H1 (cell line): ENCODE measurements around the gene TOR4A.

Source experiments
- CTCF ChIP-seq, 3 experiments: IDR thresholded peaks; 1 replicate in 2 of 3; 2 replicates in 1 of 3; pipeline versions ENCODE4 v1.5.1 to v1.6.1; 2011; ENCODE audit warnings: low read length in 3 of 3, mild to moderate bottlenecking in 3 of 3, inconsistent platforms in 2 of 3, low read depth in 1 of 3, moderate library complexity in 1 of 3; ENCODE audit not compliant: insufficient read depth in 1 of 3; ENCODE audit errors: control extremely low read depth in 1 of 3
- EZH2 ChIP-seq: fragments of 200-600 bp; sonication (generic); IDR thresholded peaks from 2 replicates; pipeline ENCODE4 v1.7.1; 2012; ENCODE audit warnings: low read depth, mild to moderate bottlenecking, moderate library complexity, low read length, inconsistent platforms; ENCODE audit not compliant: severe bottlenecking
- PHF8 ChIP-seq: fragments of 200-600 bp; sonication (generic); conservative IDR thresholded peaks from 2 replicates; pipeline ENCODE4 v1.7.1; 2012; ENCODE audit warnings: low read depth, mild to moderate bottlenecking, inconsistent platforms, low read length, moderate library complexity
- POLR2A ChIP-seq, 2 experiments: IDR thresholded peaks; 1 replicate in 1 of 2; 2 replicates in 1 of 2; pipeline ENCODE4 v1.6.1; 2011; ENCODE audit warnings: low read depth in 2 of 2, low read length in 2 of 2, mild to moderate bottlenecking in 2 of 2; ENCODE audit errors: control extremely low read depth in 1 of 2
- POLR2AphosphoS5 ChIP-seq: IDR thresholded peaks from 2 replicates; pipeline ENCODE4 v1.6.1; 2011; ENCODE audit warnings: low read depth, low read length
- SUZ12 ChIP-seq: fragments of 200-600 bp; sonication (generic); IDR thresholded peaks from 2 replicates; pipeline ENCODE4 v1.6.1; 2012; ENCODE audit warnings: mild to moderate bottlenecking, inconsistent platforms, low read length, moderate library complexity, mixed read lengths
- TAF7 ChIP-seq: optimal IDR thresholded peaks from 2 replicates; pipeline ENCODE3; 2011; ENCODE audit warnings: low read depth, mild to moderate bottlenecking, inconsistent platforms, low read length, moderate library complexity, borderline replicate concordance
- YY1 ChIP-seq: IDR thresholded peaks from 2 replicates; pipeline ENCODE4 v1.6.1; 2011; ENCODE audit warnings: low read depth, mild to moderate bottlenecking, low read length

DNA sequence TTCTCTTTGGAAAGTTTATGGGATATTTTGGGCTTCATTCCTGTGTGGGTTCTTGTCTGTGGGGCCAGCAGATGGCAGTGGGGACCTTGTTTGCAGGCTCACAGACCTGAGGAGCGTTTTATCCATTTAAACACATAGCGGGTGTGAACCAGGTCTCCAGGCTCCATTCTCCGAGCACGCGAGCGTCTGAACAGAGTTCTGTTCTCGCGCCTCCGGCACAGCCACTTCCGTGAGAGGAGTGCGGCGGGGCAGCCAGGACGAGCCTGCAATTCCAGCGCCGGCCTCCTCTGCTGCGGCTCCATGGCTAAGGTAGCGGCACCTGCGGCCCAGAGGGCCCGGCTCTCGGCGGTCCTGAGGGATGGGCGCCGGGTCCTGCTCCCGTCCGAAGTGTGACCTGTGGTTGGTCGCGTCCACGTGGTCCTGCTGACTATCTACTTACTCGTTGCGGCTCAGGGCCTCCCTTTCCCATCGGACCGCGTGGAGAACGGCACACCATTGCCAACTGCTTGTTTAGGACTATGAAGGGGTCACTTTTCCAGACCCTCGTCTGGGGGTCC is 17.2 kb downstream of the TOR4A start:
- no peak for TF ChIP-seq PHF8
- no peak for TF ChIP-seq POLR2A (IDR thresholded peaks at IDR 0.05; ENCODE audit: control extremely low read depth in 1 of 2, low read depth in 2 of 2, low read length in 2 of 2)
- peak in 1 of 3 experiments; percentile 18; a peak in 1 of 4 replicates for TF ChIP-seq CTCF (IDR thresholded peaks at IDR 0.05; ENCODE audit: control extremely low read depth in 1 of 3, insufficient read depth in 1 of 3, low read depth in 1 of 3, low read length in 3 of 3)
- TF ChIP-seq POLR2AphosphoS5, result no peak
- no peak for TF ChIP-seq EZH2
- no peak for TF ChIP-seq YY1
- TF ChIP-seq SUZ12, result no peak
- TF ChIP-seq TAF7, result no peak
